Activated CD4-positive, alpha-beta T cell treated with anti-CD3 and anti-CD28 coated beads for 4 hours (primary cell): ENCODE data around the gene NDUFV2.
"Not testable (repeated sequence)": the region's sequence is repeated elsewhere in the genome, so short reads cannot be mapped to it uniquely, and the experiment has no call there.

ENCODE experiments used
- DNase-seq, 2 donors: peaks; one replicate each; pipeline ENCODE4 v3.0.0-alpha.2; 2020

Gene NDUFV2

GRCh38 chr18:9102508-9103375, at the start of gene NDUFV2:
Gene NDUFV2 (plus strand): TSS chr18:9102699. CDS start chr18:9102744, 45 bp downstream.
- peak; percentile 96 to 97 for DNase-seq

GRCh38 chr18:9053814-9054213, 48.7 kb upstream of the NDUFV2 start:
- no peak for DNase-seq

GRCh38 chr18:9055185-9055584, 47.3 kb upstream of the NDUFV2 start:
- DNase-seq, result no peak

GRCh38 chr18:9055626-9056025, 46.9 kb upstream of the NDUFV2 start:
- DNase-seq, result no peak

- DNase-seq, result no peak
Observed at GRCh38 chr18:9057646-9058045, 44.9 kb upstream of the NDUFV2 start.

GRCh38 chr18:9058406-9058805, 44.1 kb upstream of the NDUFV2 start:
- no peak for DNase-seq

GRCh38 chr18:9062418-9062751, 40.1 kb upstream of the NDUFV2 start:
- no peak for DNase-seq

- no peak for DNase-seq
Observed at GRCh38 chr18:9065864-9066263, 36.6 kb upstream of the NDUFV2 start.

- DNase-seq, result no peak
Observed at GRCh38 chr18:9066358-9066757, 36.1 kb upstream of the NDUFV2 start.

GRCh38 chr18:9066817-9067306, 35.6 kb upstream of the NDUFV2 start:
- DNase-seq, result no peak

- DNase-seq, result no peak
Observed at GRCh38 chr18:9067823-9068222, 34.7 kb upstream of the NDUFV2 start.

- DNase-seq, result no peak
Observed at GRCh38 chr18:9068346-9068745, 34.2 kb upstream of the NDUFV2 start.

- DNase-seq, result no peak
Observed at GRCh38 chr18:9069601-9070000, 32.9 kb upstream of the NDUFV2 start.

- no peak for DNase-seq
Observed at GRCh38 chr18:9070212-9070611, 32.3 kb upstream of the NDUFV2 start.

- no peak for DNase-seq
Observed at GRCh38 chr18:9079818-9080528, 22.5 kb upstream of the NDUFV2 start.

GRCh38 chr18:9081940-9082339, 20.6 kb upstream of the NDUFV2 start:
- DNase-seq, result no peak

GRCh38 chr18:9082711-9083510, 19.6 kb upstream of the NDUFV2 start:
- peak; percentile 56 to 63 for DNase-seq

- no peak for DNase-seq
Observed at GRCh38 chr18:9086015-9086414, 16.5 kb upstream of the NDUFV2 start.

GRCh38 chr18:9086624-9087023, 15.9 kb upstream of the NDUFV2 start:
- no peak for DNase-seq

GRCh38 chr18:9087144-9087543, 15.4 kb upstream of the NDUFV2 start:
- no peak for DNase-seq

GRCh38 chr18:9088252-9088651, 14.2 kb upstream of the NDUFV2 start:
- no peak for DNase-seq

GRCh38 chr18:9088727-9089126, 13.8 kb upstream of the NDUFV2 start:
- not testable (repeated sequence) for DNase-seq

- DNase-seq, result no peak
Observed at GRCh38 chr18:9090578-9090977, 11.9 kb upstream of the NDUFV2 start.
